Neuronal stem cell (in vitro differentiated cells): ENCODE results near the gene NOP56. TPM values are rescaled to one million over a fixed set of nuclear protein-coding genes. Genes with fewer than 3 reads are reported as not detected.

ENCODE experiments used
- DNase-seq: peaks from one replicate; pipeline ENCODE4 v3.0.0-alpha.2; 2013; ENCODE audit warnings: low spot score
- H2AFZ ChIP-seq: one replicate; pipeline ENCODE4 v1.6.1; 2013; ENCODE audit warnings: mild to moderate bottlenecking, low read length, inconsistent platforms
- H2AK5ac ChIP-seq: 2 replicates; pipeline ENCODE4 v1.6.1; 2013; ENCODE audit warnings: low read depth, mild to moderate bottlenecking, inconsistent platforms, low read length, moderate library complexity, mixed read lengths
- H2BK120ac ChIP-seq: 2 replicates; pipeline ENCODE4 v1.6.1; 2013; ENCODE audit warnings: low read depth, mild to moderate bottlenecking, inconsistent platforms, low read length, moderate library complexity, mixed read lengths
- H2BK12ac ChIP-seq: one replicate; pipeline ENCODE4 v1.6.1; 2013; ENCODE audit warnings: low read length, inconsistent platforms
- H2BK15ac ChIP-seq: 2 replicates; pipeline ENCODE4 v1.6.1; 2013; ENCODE audit warnings: mild to moderate bottlenecking, low read length, inconsistent platforms, mixed read lengths
- H2BK5ac ChIP-seq: one replicate; pipeline ENCODE4 v1.6.1; 2013; ENCODE audit warnings: inconsistent platforms, mild to moderate bottlenecking, low read length, moderate library complexity
- H3K14ac ChIP-seq: one replicate; pipeline ENCODE4 v1.6.1; 2013; ENCODE audit warnings: low read length, inconsistent platforms
- H3K18ac ChIP-seq: 2 replicates; pipeline ENCODE4 v1.6.1; 2013; ENCODE audit warnings: low read length, inconsistent platforms
- H3K23ac ChIP-seq: 2 replicates; pipeline ENCODE4 v1.6.1; 2013; ENCODE audit warnings: low read depth, mild to moderate bottlenecking, mixed read lengths, low read length, inconsistent platforms; ENCODE audit not compliant: poor library complexity
- H3K27ac ChIP-seq: replicated peaks from 3 replicates; pipeline ENCODE4 v1.5.1; 2013; ENCODE audit warnings: low read length, inconsistent platforms
- H3K27me3 ChIP-seq, 3 experiments: 2 replicates each; pipeline ENCODE4 v1.6.1; 2013; ENCODE audit warnings: low read length in 3 of 3, mild to moderate bottlenecking in 2 of 3, inconsistent platforms in 1 of 3, low read depth in 1 of 3, mixed read lengths in 1 of 3, moderate library complexity in 1 of 3; ENCODE audit not compliant: control insufficient read depth in 3 of 3, insufficient read depth in 3 of 3
- H3K36me3 ChIP-seq, 2 donors: replicated peaks in 1 of 2; 2 replicates each; pipeline ENCODE4 v1.6.1; 2013; ENCODE audit warnings: low read length in 2 of 2; ENCODE audit not compliant: control insufficient read depth in 2 of 2, insufficient read depth in 2 of 2
- H3K4ac ChIP-seq: 2 replicates; pipeline ENCODE4 v1.6.1; 2013; ENCODE audit warnings: inconsistent platforms, mild to moderate bottlenecking, low read length, moderate library complexity
- H3K4me1 ChIP-seq, 2 donors: 1 replicate in 1 of 2; 2 replicates in 1 of 2; pipeline ENCODE4 v1.6.1; 2013; ENCODE audit warnings: low read length in 2 of 2, low read depth in 1 of 2; ENCODE audit not compliant: control insufficient read depth in 2 of 2, insufficient read depth in 1 of 2
- H3K4me2 ChIP-seq: one replicate; pipeline ENCODE4 v1.6.1; 2013; ENCODE audit warnings: mild to moderate bottlenecking, low read length, inconsistent platforms; ENCODE audit not compliant: insufficient read depth, poor library complexity, severe bottlenecking
- H3K4me3 ChIP-seq, 2 donors: 2 replicates each; pipeline ENCODE4 v1.5.1; 2013; ENCODE audit warnings: low read length in 2 of 2, mild to moderate bottlenecking in 2 of 2, inconsistent platforms in 1 of 2, moderate library complexity in 1 of 2
- H3K79me1 ChIP-seq: one replicate; pipeline ENCODE4 v1.6.1; 2013; ENCODE audit warnings: low read depth, mild to moderate bottlenecking, inconsistent platforms, low read length, moderate library complexity
- H3K9ac ChIP-seq: one replicate; pipeline ENCODE4 v1.6.1; 2013; ENCODE audit warnings: mild to moderate bottlenecking, low read depth, low read length, inconsistent platforms; ENCODE audit not compliant: poor library complexity
- H3K9me3 ChIP-seq, 2 donors: replicated peaks in 1 of 2; 2 replicates each; pipeline versions ENCODE3 to v1.6.1; 2013; ENCODE audit warnings: low read length in 2 of 2, mild to moderate bottlenecking in 2 of 2, inconsistent platforms in 1 of 2, low read depth in 1 of 2, mixed read lengths in 1 of 2, moderate library complexity in 1 of 2; ENCODE audit not compliant: control insufficient read depth in 2 of 2, insufficient read depth in 1 of 2
- H4K8ac ChIP-seq: one replicate; pipeline ENCODE4 v1.6.1; 2013; ENCODE audit warnings: low read depth, mild to moderate bottlenecking, inconsistent platforms, low read length, moderate library complexity
- H4K91ac ChIP-seq: one replicate; pipeline ENCODE4 v1.6.1; 2013; ENCODE audit warnings: low read length, low read depth, mild to moderate bottlenecking, inconsistent platforms; ENCODE audit not compliant: poor library complexity
- WGBS, 2 donors: extraction: QIAGEN DNeasy Blood & Tissue Kit; methylation state at CpG; one replicate each; pipeline ENCODE4 v1.1.7; 2013; ENCODE audit warnings: missing lambda C conversion rate in 2 of 2, mixed read lengths in 1 of 2; ENCODE audit not compliant: insufficient read length in 2 of 2, insufficient replicate concordance in 1 of 2; ENCODE audit errors: extremely low coverage in 2 of 2; 5-methylcytosine and 5-hydroxymethylcytosine counted together
- small RNA-seq: library from polyadenylated mRNA; stranded (forward); fragments of <200 nt; extraction: miRNeasy Mini kit (QIAGEN cat#:217004); gene quantifications from one replicate; pipeline ENCODE3, GENCODE V24; 2013; ENCODE audit not compliant: insufficient read depth

The NOP56 gene

DNA sequence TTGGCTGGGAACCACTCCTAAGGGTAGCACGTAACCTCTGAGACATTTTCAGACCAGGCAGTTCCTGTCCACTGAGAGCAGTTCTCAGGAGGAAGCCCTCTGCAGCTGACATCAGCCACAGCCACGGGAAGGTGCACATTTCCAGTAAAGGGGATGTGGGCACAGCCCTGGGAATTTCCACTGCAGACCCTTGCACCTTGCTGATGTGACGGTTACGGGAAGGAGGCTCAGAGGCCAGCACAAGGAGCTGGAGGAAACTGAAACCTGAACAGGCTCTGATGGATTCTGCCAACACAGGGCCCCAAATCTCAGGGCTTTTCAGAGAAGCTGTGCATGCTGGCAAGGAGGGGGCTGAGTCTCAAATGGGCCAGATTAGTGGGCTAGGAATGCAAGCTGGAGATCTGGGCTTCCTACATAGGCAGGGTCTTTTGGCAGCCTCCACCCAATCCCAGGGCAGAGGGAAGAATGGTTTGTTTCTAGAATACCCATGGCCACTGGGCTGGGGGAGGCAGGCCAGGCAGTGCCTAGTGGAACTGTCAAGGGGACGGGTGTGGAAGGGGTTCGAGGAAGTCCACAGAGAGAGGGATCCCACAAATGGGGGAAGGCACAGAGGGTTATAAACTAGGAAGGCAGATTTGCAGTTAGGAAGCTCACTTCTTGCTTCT, 54.4 kb downstream of the NOP56 start:
- H2AK5ac ChIP-seq = peak overlapping the region; percentile 41
- H3K9ac ChIP-seq = no peak overlapping the region
- H2BK15ac ChIP-seq = no peak overlapping the region
- H4K8ac ChIP-seq = no peak overlapping the region
- H3K4ac ChIP-seq = no peak overlapping the region
- H3K4me3 ChIP-seq = no peak overlapping the region
- H3K14ac ChIP-seq = no peak overlapping the region
- H2BK12ac ChIP-seq = no peak overlapping the region
- H3K36me3 ChIP-seq = no peaks in the 10 kb centered on the region
- peak overlapping the region; percentile 48 for H3K18ac ChIP-seq
- no peak overlapping the region for H3K23ac ChIP-seq
- no peak overlapping the region for H2AFZ ChIP-seq
- no peak overlapping the region for H4K91ac ChIP-seq
- H3K9me3 ChIP-seq = peaks cover 0 to 4% of the 10 kb centered on the region in 2 donors
- DNase-seq = no peak
- peaks cover 0 to 24% of the 10 kb centered on the region in 2 donors for H3K4me1 ChIP-seq
- H3K4me2 ChIP-seq = no peak overlapping the region
- no peak overlapping the region for H2BK120ac ChIP-seq
- H3K27me3 ChIP-seq = peaks cover 0 to 3% (median under 1%) of the 10 kb centered on the region in 3 experiments
- no peaks in the 10 kb centered on the region for H3K79me1 ChIP-seq
- peak overlapping the region; percentile 19 for H2BK5ac ChIP-seq
- WGBS, 2 donors = no CpG with 5 or more reads among the region's 6 CpGs
- H3K27ac ChIP-seq = no peak overlapping the region

GRCh38 chr20:2707353-2708072, 55.1 kb downstream of the NOP56 start:
- Histone ChIP-seq H3K23ac (no peak overlapping the region), H4K91ac (no peak overlapping the region), H3K18ac (peak overlapping the region; percentile 59), H2BK15ac (peak overlapping the region; percentile 60), H3K4me2 (no peak overlapping the region), H3K4me3 (no peak overlapping the region), H3K79me1 (no peaks in the 10 kb centered on the region), H4K8ac (no peak overlapping the region), H2BK120ac (peak overlapping the region; percentile 24), H3K9ac (no peak overlapping the region), H3K4ac (no peak overlapping the region), H3K4me1 (peaks cover 0 to 24% of the 10 kb centered on the region in 2 donors), H3K27me3 (peaks cover 0 to 3% (median 0%) of the 10 kb centered on the region in 3 experiments), H3K14ac (peak overlapping the region; percentile 94), H2AFZ (no peak overlapping the region), H2AK5ac (peak overlapping the region; percentile 82), H2BK5ac (peak overlapping the region; percentile 19), H3K9me3 (peaks cover 0 to 4% of the 10 kb centered on the region in 2 donors), H3K36me3 (no peaks in the 10 kb centered on the region), H3K27ac (no peak overlapping the region), H2BK12ac (peak overlapping the region; percentile 46)
- WGBS, 2 donors = no CpG with 5 or more reads among the region's 12 CpGs
- no peak for DNase-seq

Small RNAs within 50 kb of the gene (small RNA-seq; reads per million reads assigned to genes)
- gene SNORA51 = not detected
- not detected for gene SNORD110
- gene SNORD56 = not detected
- gene SNORD57 = not detected
- not detected for gene SNORD86
